B cell (primary cell): ENCODE results near the gene CPM. TPM values are rescaled to one million over a fixed set of nuclear protein-coding genes. Genes with fewer than 3 reads are reported as not detected.

Source experiments
- ATAC-seq: fragments of 200-7000 bp; cut with Tn5 transposase; one replicate; pipeline ENCODE4 v1.10.0; 2021; ENCODE audit warnings: low read depth, mild to moderate bottlenecking, moderate number of reproducible peaks, moderate library complexity
- CTCF ChIA-PET: fragments of 350-600 bp; sonication (Branson Sonifier 250); formaldehyde crosslinking; loops from one replicate; lab custom pipeline; 2021; ENCODE audit warnings: antibody characterized with exemption, inconsistent platforms; lab: Charles Lee
- POLR2A ChIA-PET: fragments of 350-600 bp; sonication (Branson Sonifier 250); formaldehyde crosslinking; loops from one replicate; lab custom pipeline; 2021; ENCODE audit warnings: antibody characterized with exemption; lab: Charles Lee
- DNase-seq: peaks from one replicate; pipeline ENCODE4 v3.0.0; 2013
- H2AFZ ChIP-seq: 2 replicates; pipeline ENCODE4 v1.6.1; 2012; ENCODE audit warnings: mild to moderate bottlenecking, low read depth, low read length; ENCODE audit not compliant: insufficient read depth, poor library complexity, severe bottlenecking
- H3K27ac ChIP-seq, 2 donors: 1 replicate in 1 of 2; 2 replicates in 1 of 2; pipeline ENCODE4 v1.5.1; 2012 to 2013; ENCODE audit warnings: low read length in 2 of 2, mild to moderate bottlenecking in 2 of 2, moderate library complexity in 1 of 2
- H3K27me3 ChIP-seq, 4 experiments: fragments of 200-600 bp in 1 of 4; sonication (generic) in 1 of 4; replicated peaks in 1 of 4; 1 replicate in 2 of 4; 2 replicates in 2 of 4; pipeline versions ENCODE4 v1.6.1 to v1.7.0; 2013 to 2016; ENCODE audit warnings: low read length in 3 of 4, mild to moderate bottlenecking in 2 of 4, mixed read lengths in 1 of 4, moderate library complexity in 1 of 4; ENCODE audit not compliant: insufficient read depth in 4 of 4, control insufficient read depth in 3 of 4; ENCODE audit errors: control extremely low read depth in 1 of 4
- H3K36me3 ChIP-seq, 2 experiments: replicated peaks in 1 of 2; 1 replicate in 1 of 2; 2 replicates in 1 of 2; pipeline versions ENCODE4 v1.6.1 to v1.7.1; 2013; ENCODE audit warnings: low read length in 1 of 2; ENCODE audit not compliant: insufficient read depth in 2 of 2, control insufficient read depth in 1 of 2; ENCODE audit errors: control extremely low read depth in 1 of 2, extremely low read depth in 1 of 2
- H3K4me1 ChIP-seq, 2 donors: fragments of 200-600 bp in 1 of 2; sonication (generic) in 1 of 2; 1 replicate in 1 of 2; 2 replicates in 1 of 2; pipeline versions ENCODE4 v1.5.1 to v1.6.1; 2013 to 2017; ENCODE audit warnings: low read length in 2 of 2; ENCODE audit not compliant: control insufficient read depth in 2 of 2, insufficient read depth in 2 of 2
- H3K4me2 ChIP-seq: replicated peaks from 2 replicates; pipeline ENCODE3; 2012; ENCODE audit warnings: mild to moderate bottlenecking, low read depth, low read length; ENCODE audit not compliant: poor library complexity, severe bottlenecking
- H3K4me3 ChIP-seq, 5 experiments: fragments of 200-600 bp in 1 of 5; sonication (generic) in 1 of 5; 1 replicate in 3 of 5; 2 replicates in 2 of 5; pipeline versions ENCODE4 v1.5.1 to v1.7.0; 2011 to 2016; ENCODE audit warnings: low read length in 4 of 5, mild to moderate bottlenecking in 4 of 5, low read depth in 2 of 5, control low read depth in 1 of 5, moderate library complexity in 1 of 5; ENCODE audit not compliant: insufficient read depth in 1 of 5; ENCODE audit errors: control extremely low read depth in 1 of 5, extremely low read depth in 1 of 5
- H3K79me2 ChIP-seq: fragments of 200-600 bp; sonication (generic); one replicate; pipeline ENCODE4 v1.6.0; 2016; ENCODE audit warnings: low read length; ENCODE audit not compliant: control insufficient read depth, insufficient read depth
- H3K9ac ChIP-seq: fragments of 200-600 bp; sonication (generic); 2 replicates; pipeline ENCODE4 v1.6.1; 2017; ENCODE audit warnings: mild to moderate bottlenecking, low read length, moderate library complexity
- H3K9me3 ChIP-seq, 3 donors: one replicate each; pipeline versions ENCODE4 v1.6.1 to v1.7.1; 2013; ENCODE audit warnings: low read length in 2 of 3; ENCODE audit not compliant: control insufficient read depth in 2 of 3, insufficient read depth in 1 of 3; ENCODE audit errors: control extremely low read depth in 1 of 3
- H4K20me1 ChIP-seq: 2 replicates; pipeline ENCODE4 v1.6.0; 2012; ENCODE audit warnings: mild to moderate bottlenecking, low read length; ENCODE audit not compliant: insufficient read depth, control insufficient read depth, poor library complexity, severe bottlenecking
- H3K27ac Mint-ChIP-seq: one replicate; pipeline ENCODE4 v1.8.0; 2021; ENCODE audit warnings: mixed read lengths
- H3K27me3 Mint-ChIP-seq: one replicate; pipeline ENCODE4 v1.8.0; 2021; ENCODE audit warnings: mixed read lengths
- H3K4me1 Mint-ChIP-seq: one replicate; pipeline ENCODE4 v1.8.0; 2021; ENCODE audit warnings: mixed read lengths
- H3K4me3 Mint-ChIP-seq: one replicate; pipeline ENCODE4 v1.8.0; 2021; ENCODE audit warnings: mixed read lengths
- H3K9me3 Mint-ChIP-seq: one replicate; pipeline ENCODE4 v1.8.0; 2022; ENCODE audit warnings: mixed read lengths; ENCODE audit not compliant: insufficient read depth
- EZH2 ChIP-seq: IDR thresholded peaks from 2 replicates; pipeline ENCODE4 v1.6.1; 2012; ENCODE audit warnings: borderline replicate concordance, low read depth, mild to moderate bottlenecking, moderate library complexity, low read length; ENCODE audit not compliant: insufficient read depth, poor library complexity, severe bottlenecking
- WGBS: methylation state at CpG from one replicate; pipeline ENCODE4 v1.1.5; 2013; ENCODE audit warnings: missing lambda C conversion rate; ENCODE audit not compliant: insufficient coverage; 5-methylcytosine and 5-hydroxymethylcytosine counted together
- intact Hi-C: fragments of 100-400 bp; cut with micrococcal nuclease; formaldehyde crosslinking; loops from one replicate; pipeline ENCODE4 v1.10.0; 2022
- polyA plus RNA-seq: library from polyadenylated mRNA; depleted of rRNA; stranded (reverse); fragments of >200 nt; gene quantifications from 2 replicates; pipeline ENCODE4 v1.2.3, GENCODE V29; 2012
- total RNA-seq, 2 donors: library from RNA; stranded (reverse); fragments of 120-200 nt in 1 of 2; gene quantifications; 1 replicate in 1 of 2; 2 replicates in 1 of 2; pipeline versions ENCODE4 v1.2.3 to v1.2.4, GENCODE V29; 2013 to 2022
- TF ChIP-seq, protein P1 (sequence below): fragments of 200-600 bp; IDR thresholded peaks from one replicate; pipeline ENCODE4 v1.8.0; 2022; ENCODE audit warnings: antibody characterized with exemption, mild to moderate bottlenecking

Gene CPM
- total and polyA plus RNA-seq, 2 donors (not counting 1 experiment from before 2014, with no cell fraction given), result 1.2 to 5.0 TPM

DNA sequence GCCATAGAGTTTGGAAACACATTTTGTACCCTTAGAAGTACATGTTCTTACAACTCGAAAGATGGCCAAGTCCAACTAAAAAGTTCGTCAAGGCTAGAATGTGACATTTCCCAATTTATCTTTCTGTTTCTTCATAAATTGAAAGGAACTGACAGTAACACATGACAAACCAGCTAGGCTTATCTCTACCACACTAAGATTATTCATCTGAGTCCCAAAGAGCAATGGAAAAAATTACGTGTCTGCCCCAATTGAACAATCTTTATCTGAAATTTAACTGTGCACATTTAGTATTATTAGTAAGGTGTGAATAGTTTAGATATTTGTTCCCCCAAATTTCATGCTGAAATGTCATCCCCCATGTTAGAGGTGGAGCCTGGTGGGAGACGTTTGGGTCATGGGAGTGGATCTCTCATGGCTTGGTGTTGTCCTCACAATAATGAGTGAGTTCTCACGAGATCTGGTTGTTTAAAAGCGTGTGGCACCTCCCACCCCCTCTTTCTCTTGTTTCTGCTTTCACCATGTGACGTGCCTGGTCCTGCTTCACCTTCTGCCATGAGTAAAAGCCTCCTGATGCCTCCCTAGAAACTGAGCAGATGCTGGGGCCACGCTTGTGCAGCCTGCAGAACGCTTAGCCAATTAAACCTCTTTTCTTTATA, 13.3 kb downstream of the CPM start:
- no peak for DNase-seq
- no peaks in the 10 kb centered on the region for H3K27me3 Mint-ChIP-seq
- intact Hi-C loops, result no loop called here
- no peak overlapping the region for H3K27ac ChIP-seq
- no peak overlapping the region for H3K9ac ChIP-seq
- no peak for TF ChIP-seq EZH2
- TF ChIP-seq, protein P1, sequence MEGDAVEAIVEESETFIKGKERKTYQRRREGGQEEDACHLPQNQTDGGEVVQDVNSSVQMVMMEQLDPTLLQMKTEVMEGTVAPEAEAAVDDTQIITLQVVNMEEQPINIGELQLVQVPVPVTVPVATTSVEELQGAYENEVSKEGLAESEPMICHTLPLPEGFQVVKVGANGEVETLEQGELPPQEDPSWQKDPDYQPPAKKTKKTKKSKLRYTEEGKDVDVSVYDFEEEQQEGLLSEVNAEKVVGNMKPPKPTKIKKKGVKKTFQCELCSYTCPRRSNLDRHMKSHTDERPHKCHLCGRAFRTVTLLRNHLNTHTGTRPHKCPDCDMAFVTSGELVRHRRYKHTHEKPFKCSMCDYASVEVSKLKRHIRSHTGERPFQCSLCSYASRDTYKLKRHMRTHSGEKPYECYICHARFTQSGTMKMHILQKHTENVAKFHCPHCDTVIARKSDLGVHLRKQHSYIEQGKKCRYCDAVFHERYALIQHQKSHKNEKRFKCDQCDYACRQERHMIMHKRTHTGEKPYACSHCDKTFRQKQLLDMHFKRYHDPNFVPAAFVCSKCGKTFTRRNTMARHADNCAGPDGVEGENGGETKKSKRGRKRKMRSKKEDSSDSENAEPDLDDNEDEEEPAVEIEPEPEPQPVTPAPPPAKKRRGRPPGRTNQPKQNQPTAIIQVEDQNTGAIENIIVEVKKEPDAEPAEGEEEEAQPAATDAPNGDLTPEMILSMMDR, result no peak
- H3K4me2 ChIP-seq, result no peak overlapping the region
- H3K4me1 ChIP-seq, result no peaks in the 10 kb centered on the region
- no peaks in the 10 kb centered on the region for H3K9me3 ChIP-seq
- no peaks in the 10 kb centered on the region for H3K9me3 Mint-ChIP-seq
- H3K4me3 Mint-ChIP-seq, result no peak overlapping the region
- no peaks in the 10 kb centered on the region for H4K20me1 ChIP-seq
- POLR2A ChIA-PET, result no interaction called here
- H3K36me3 ChIP-seq, result no peaks in the 10 kb centered on the region
- H3K4me3 ChIP-seq, result no peak overlapping the region
- 86% methylated on average over 6 of the region's 9 CpGs for WGBS
- no peak for ATAC-seq
- H3K27ac Mint-ChIP-seq, result no peak overlapping the region
- CTCF ChIA-PET, result interaction anchor here (0.6 kb wide), 1 partner anchor 66 kb away, joined by 3 read pairs; no protein-coding TSS in a partner anchor
- peaks cover 3% of the 10 kb centered on the region for H3K4me1 Mint-ChIP-seq
- H3K27me3 ChIP-seq, result no peaks in the 10 kb centered on the region
- H3K79me2 ChIP-seq, result no peaks in the 10 kb centered on the region
- no peak overlapping the region for H2AFZ ChIP-seq

DNA sequence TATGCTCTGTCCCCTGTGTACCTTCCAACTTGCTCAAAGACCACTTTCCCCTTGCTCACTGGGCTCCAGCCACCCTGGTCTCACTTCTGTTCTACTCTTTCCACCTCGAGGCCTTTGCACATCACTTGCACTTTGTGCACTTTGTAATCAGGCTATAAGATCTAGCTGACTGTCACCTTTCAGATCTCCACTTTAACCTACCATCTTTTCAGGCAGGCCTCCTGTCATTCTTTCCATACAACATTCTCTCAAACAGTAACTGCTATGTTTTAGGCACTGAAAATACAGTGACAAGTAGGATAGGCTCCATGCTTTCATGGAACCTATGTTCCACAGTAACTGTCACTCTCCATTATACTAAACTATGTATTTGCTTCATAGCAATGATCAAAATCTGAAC, 14.0 kb downstream of the CPM start:
- DNase-seq, result no peak

More for the DNA sequence above, 14.0 kb downstream of the CPM start:
- Histone ChIP-seq H3K79me2 (no peaks in the 10 kb centered on the region), H4K20me1 (no peaks in the 10 kb centered on the region), H3K9me3 (no peaks in the 10 kb centered on the region), H3K4me3 (no peak overlapping the region), H3K4me1 (no peaks in the 10 kb centered on the region), H3K36me3 (no peaks in the 10 kb centered on the region), H3K4me2 (no peak overlapping the region), H3K27ac (no peak overlapping the region), H3K9ac (no peak overlapping the region), H2AFZ (no peak overlapping the region), H3K27me3 (no peaks in the 10 kb centered on the region)
- no peak overlapping the region for H3K4me3 Mint-ChIP-seq
- no peak overlapping the region for H3K27ac Mint-ChIP-seq
- 80% methylated on average over 1 of the region's 1 CpG for WGBS
- H3K4me1 Mint-ChIP-seq, result peaks cover 3% of the 10 kb centered on the region
- ChIA-PET POLR2A (no interaction called here), CTCF (no interaction called here)
- intact Hi-C loops, result no loop called here
- ATAC-seq, result no peak
- TF ChIP-seq EZH2, result no peak
- TF ChIP-seq, protein P1, result no peak
- no peaks in the 10 kb centered on the region for H3K9me3 Mint-ChIP-seq
- no peaks in the 10 kb centered on the region for H3K27me3 Mint-ChIP-seq
